Mesothelial cell of epicardium (in vitro differentiated cells): Measurements from ENCODE around the gene KCNMB2. TPM values are rescaled to one million over a fixed set of nuclear protein-coding genes. Genes with fewer than 3 reads are reported as not detected.

ENCODE experiments used
- DNase-seq, 2 experiments: peaks; one replicate each; pipeline ENCODE4 v3.0.0; 2021; ENCODE audit warnings: low spot score in 2 of 2; ENCODE audit not compliant: unreplicated experiment in 2 of 2
- H3K27ac Mint-ChIP-seq: 2 replicates; pipeline ENCODE4 v1.8.0; 2021; ENCODE audit warnings: mixed read lengths
- H3K27me3 Mint-ChIP-seq: 2 replicates; pipeline ENCODE4 v1.8.0; 2021; ENCODE audit warnings: low read depth, mixed read lengths
- H3K36me3 Mint-ChIP-seq: 2 replicates; pipeline ENCODE4 v1.8.0; 2021; ENCODE audit warnings: mixed read lengths
- H3K4me1 Mint-ChIP-seq: 2 replicates; pipeline ENCODE4 v1.8.0; 2021; ENCODE audit warnings: mixed read lengths
- H3K4me3 Mint-ChIP-seq: 2 replicates; pipeline ENCODE4 v1.8.0; 2021; ENCODE audit warnings: mild to moderate bottlenecking, moderate library complexity, mixed read lengths
- H3K9me3 Mint-ChIP-seq: 2 replicates; pipeline ENCODE4 v1.8.0; 2021; ENCODE audit warnings: mixed read lengths
- CTCF ChIP-seq: fragments of 200-600 bp; sonication (generic); IDR thresholded peaks from one replicate; pipeline ENCODE4 v1.5.0; 2021; ENCODE audit warnings: antibody characterized with exemption; ENCODE audit not compliant: unreplicated experiment
- total RNA-seq: library from RNA; stranded (reverse); gene quantifications from 3 replicates; pipeline ENCODE4 v1.2.1, GENCODE V29; 2021

Gene KCNMB2
- total RNA-seq, 1 donor from 2014 or later, result 3.9 TPM

GRCh38 chr3:178711753-178712152 is 175.5 kb downstream of the KCNMB2 start:
- no peak for TF ChIP-seq CTCF
- peaks cover 39% of the 10 kb centered on the region for H3K4me1 Mint-ChIP-seq
- no peak overlapping the region for H3K27ac Mint-ChIP-seq
- no peaks in the 10 kb centered on the region for H3K9me3 Mint-ChIP-seq
- no peak overlapping the region for H3K4me3 Mint-ChIP-seq
- H3K27me3 Mint-ChIP-seq, result no peaks in the 10 kb centered on the region
- no peak for DNase-seq
- no peaks in the 10 kb centered on the region for H3K36me3 Mint-ChIP-seq

- DNase-seq, result no peak
- peaks cover 41% of the 10 kb centered on the region for H3K4me1 Mint-ChIP-seq
- H3K4me3 Mint-ChIP-seq, result no peak overlapping the region
- no peak for TF ChIP-seq CTCF
- no peak overlapping the region for H3K27ac Mint-ChIP-seq
- H3K9me3 Mint-ChIP-seq, result no peaks in the 10 kb centered on the region
- H3K27me3 Mint-ChIP-seq, result no peaks in the 10 kb centered on the region
- H3K36me3 Mint-ChIP-seq, result no peaks in the 10 kb centered on the region
Measured at GRCh38 chr3:178712247-178712646, 176.0 kb downstream of the KCNMB2 start.

GRCh38 chr3:178714925-178715832 is 178.9 kb downstream of the KCNMB2 start:
- H3K4me3 Mint-ChIP-seq, result no peak overlapping the region
- no peak for TF ChIP-seq CTCF
- peaks cover 48% of the 10 kb centered on the region for H3K4me1 Mint-ChIP-seq
- H3K36me3 Mint-ChIP-seq, result no peaks in the 10 kb centered on the region
- H3K9me3 Mint-ChIP-seq, result no peaks in the 10 kb centered on the region
- H3K27ac Mint-ChIP-seq, result peak overlapping the region; percentile 84
- DNase-seq, result no peak
- H3K27me3 Mint-ChIP-seq, result no peaks in the 10 kb centered on the region

GRCh38 chr3:178718995-178719635 is 182.9 kb downstream of the KCNMB2 start:
- no peak for DNase-seq
- Mint-ChIP-seq H3K4me3 (no peak overlapping the region), H3K27me3 (no peaks in the 10 kb centered on the region), H3K27ac (peak overlapping the region; percentile 35), H3K36me3 (peaks cover 4% of the 10 kb centered on the region), H3K4me1 (peaks cover 40% of the 10 kb centered on the region), H3K9me3 (peaks cover 22% of the 10 kb centered on the region)
- no peak for TF ChIP-seq CTCF

GRCh38 chr3:178732824-178733223 is 196.6 kb downstream of the KCNMB2 start:
- Mint-ChIP-seq H3K27ac (no peak overlapping the region), H3K4me3 (no peak overlapping the region), H3K9me3 (no peaks in the 10 kb centered on the region), H3K27me3 (no peaks in the 10 kb centered on the region), H3K36me3 (no peaks in the 10 kb centered on the region), H3K4me1 (peaks cover 29% of the 10 kb centered on the region)
- DNase-seq, result no peak
- no peak for TF ChIP-seq CTCF
